NCI-H1436 (cell line): Measurements from ENCODE around the gene LRCH1.

Source experiments
- DNase-seq: peaks from one replicate; lab custom pipeline; 2025; lab: John Stamatoyannopoulos, UW

Gene LRCH1

GRCh38 chr13:46665633-46666482 is 112.9 kb downstream of the LRCH1 start:
- DNase-seq, result no peak

- DNase-seq, result no peak
Observed at GRCh38 chr13:46666727-46667456, 113.9 kb downstream of the LRCH1 start.

- no peak for DNase-seq
Observed at GRCh38 chr13:46667687-46668281, 114.8 kb downstream of the LRCH1 start.

- no peak for DNase-seq
Observed at GRCh38 chr13:46668302-46668720, 115.3 kb downstream of the LRCH1 start.

- no peak for DNase-seq
Observed at GRCh38 chr13:46668931-46669525, 116.1 kb downstream of the LRCH1 start.

- no peak for DNase-seq
Observed at GRCh38 chr13:46672338-46673090, 119.5 kb downstream of the LRCH1 start.

GRCh38 chr13:46675016-46675415 is 122.0 kb downstream of the LRCH1 start:
- DNase-seq, result peak; percentile 47

- DNase-seq, result no peak
Observed at GRCh38 chr13:46676378-46676725, 123.4 kb downstream of the LRCH1 start.

GRCh38 chr13:46679369-46680120 is 126.6 kb downstream of the LRCH1 start:
- no peak for DNase-seq

GRCh38 chr13:46682015-46682414 is 129.0 kb downstream of the LRCH1 start:
- no peak for DNase-seq

- DNase-seq, result no peak
Observed at GRCh38 chr13:46682707-46683106, 129.7 kb downstream of the LRCH1 start.

GRCh38 chr13:46683676-46684260 is 130.8 kb downstream of the LRCH1 start:
- no peak for DNase-seq

GRCh38 chr13:46684287-46685001 is 131.5 kb downstream of the LRCH1 start:
- no peak for DNase-seq

- no peak for DNase-seq
Observed at GRCh38 chr13:46685006-46685730, 132.2 kb downstream of the LRCH1 start.

- DNase-seq, result no peak
Observed at GRCh38 chr13:46686171-46686570, 133.2 kb downstream of the LRCH1 start.

GRCh38 chr13:46687810-46688209 is 134.8 kb downstream of the LRCH1 start:
- no peak for DNase-seq

- no peak for DNase-seq
Observed at GRCh38 chr13:46688306-46688705, 135.3 kb downstream of the LRCH1 start.

- DNase-seq, result no peak
Observed at GRCh38 chr13:46698014-46698413, 145.0 kb downstream of the LRCH1 start.

- no peak for DNase-seq
Observed at GRCh38 chr13:46698910-46699460, 146.0 kb downstream of the LRCH1 start.
